Kidney epithelial cell (primary cell): ENCODE measurements around the gene ABCC8. TPM values are rescaled to one million over a fixed set of nuclear protein-coding genes. Genes with fewer than 3 reads are reported as not detected.

Source experiments
- DNase-seq: peaks from one replicate; pipeline ENCODE4 v3.0.0-alpha.2; 2010; ENCODE audit warnings: low read depth
- H3K27me3 ChIP-seq: 2 replicates; pipeline ENCODE4 v1.6.0; 2011; ENCODE audit warnings: low read length; ENCODE audit not compliant: control insufficient read depth, insufficient read depth
- H3K36me3 ChIP-seq: 2 replicates; pipeline ENCODE4 v1.5.1; 2011; ENCODE audit warnings: low read length; ENCODE audit not compliant: control insufficient read depth, insufficient read depth
- H3K4me3 ChIP-seq: 2 replicates; pipeline ENCODE4 v1.5.1; 2011; ENCODE audit warnings: low read depth, mild to moderate bottlenecking, control low read depth, low read length
- total RNA-seq: library from RNA; depleted of rRNA; stranded (reverse); fragments of >200 nt; gene quantifications from 2 replicates; pipeline ENCODE4 v1.2.3, GENCODE V29; 2015
- TF ChIP-seq, protein P1 (sequence below): IDR thresholded peaks from 2 replicates; pipeline ENCODE4 v1.5.1; 2011; ENCODE audit warnings: mild to moderate bottlenecking, moderate library complexity, low read length, control low read depth, inconsistent platforms; ENCODE audit not compliant: insufficient read depth, poor library complexity, severe bottlenecking

The ABCC8 gene
- total RNA-seq, 1 donor from 2014 or later, result not detected

DNA sequence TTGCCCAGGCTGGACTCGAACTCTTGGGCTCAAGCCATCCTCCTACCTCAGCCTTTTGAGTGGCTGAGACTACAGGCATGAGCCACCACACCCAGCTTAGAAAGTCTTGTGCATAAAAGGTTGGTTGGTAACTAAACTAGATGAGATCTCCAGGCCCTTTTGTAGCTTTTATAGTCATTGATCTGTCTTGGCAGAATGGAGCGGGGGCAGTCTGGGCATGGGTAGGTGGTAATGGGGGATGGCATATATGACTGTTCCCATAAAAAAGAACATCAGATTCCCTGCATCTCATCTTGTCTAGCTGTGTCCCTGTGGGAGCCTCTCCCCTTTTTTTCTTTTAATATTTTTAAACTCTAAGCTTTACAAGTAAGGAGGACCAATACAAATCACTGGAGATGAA is 30.2 kb downstream of the ABCC8 start:
- TF ChIP-seq, protein P1, sequence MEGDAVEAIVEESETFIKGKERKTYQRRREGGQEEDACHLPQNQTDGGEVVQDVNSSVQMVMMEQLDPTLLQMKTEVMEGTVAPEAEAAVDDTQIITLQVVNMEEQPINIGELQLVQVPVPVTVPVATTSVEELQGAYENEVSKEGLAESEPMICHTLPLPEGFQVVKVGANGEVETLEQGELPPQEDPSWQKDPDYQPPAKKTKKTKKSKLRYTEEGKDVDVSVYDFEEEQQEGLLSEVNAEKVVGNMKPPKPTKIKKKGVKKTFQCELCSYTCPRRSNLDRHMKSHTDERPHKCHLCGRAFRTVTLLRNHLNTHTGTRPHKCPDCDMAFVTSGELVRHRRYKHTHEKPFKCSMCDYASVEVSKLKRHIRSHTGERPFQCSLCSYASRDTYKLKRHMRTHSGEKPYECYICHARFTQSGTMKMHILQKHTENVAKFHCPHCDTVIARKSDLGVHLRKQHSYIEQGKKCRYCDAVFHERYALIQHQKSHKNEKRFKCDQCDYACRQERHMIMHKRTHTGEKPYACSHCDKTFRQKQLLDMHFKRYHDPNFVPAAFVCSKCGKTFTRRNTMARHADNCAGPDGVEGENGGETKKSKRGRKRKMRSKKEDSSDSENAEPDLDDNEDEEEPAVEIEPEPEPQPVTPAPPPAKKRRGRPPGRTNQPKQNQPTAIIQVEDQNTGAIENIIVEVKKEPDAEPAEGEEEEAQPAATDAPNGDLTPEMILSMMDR, result no peak
- H3K36me3 ChIP-seq, result no peaks in the 10 kb centered on the region
- peaks cover 12% of the 10 kb centered on the region for H3K27me3 ChIP-seq
- no peak for DNase-seq
- no peak overlapping the region for H3K4me3 ChIP-seq

DNA sequence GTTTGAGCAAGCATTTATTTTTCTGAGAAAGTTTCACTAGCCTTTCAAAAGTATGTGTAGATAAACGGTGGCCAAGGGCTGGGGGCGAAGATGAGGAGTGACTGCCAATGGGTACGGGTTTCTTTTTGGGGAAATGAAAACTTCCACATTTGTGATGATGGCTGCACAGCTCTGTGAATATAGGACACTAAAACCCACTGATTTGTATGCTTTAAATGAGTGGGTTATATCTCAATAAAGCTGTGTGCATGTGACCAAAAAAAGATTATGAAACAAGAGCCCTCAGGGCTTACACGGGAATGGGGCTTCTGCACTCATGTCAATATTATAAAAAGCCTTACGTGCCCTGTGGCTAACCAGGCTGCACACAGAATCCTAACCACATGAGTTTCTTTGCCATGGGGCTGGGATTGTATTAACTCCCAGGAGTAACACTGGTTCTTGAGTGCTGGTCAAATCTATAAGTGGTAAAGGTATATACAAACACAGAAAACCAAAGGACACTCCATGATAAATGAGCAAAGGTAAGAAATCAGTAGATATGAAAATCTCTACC is 31.3 kb downstream of the ABCC8 start:
- Histone ChIP-seq H3K36me3 (no peaks in the 10 kb centered on the region), H3K4me3 (no peak overlapping the region), H3K27me3 (peaks cover 17% of the 10 kb centered on the region)
- DNase-seq, result no peak
- TF ChIP-seq, protein P1, result no peak

DNA sequence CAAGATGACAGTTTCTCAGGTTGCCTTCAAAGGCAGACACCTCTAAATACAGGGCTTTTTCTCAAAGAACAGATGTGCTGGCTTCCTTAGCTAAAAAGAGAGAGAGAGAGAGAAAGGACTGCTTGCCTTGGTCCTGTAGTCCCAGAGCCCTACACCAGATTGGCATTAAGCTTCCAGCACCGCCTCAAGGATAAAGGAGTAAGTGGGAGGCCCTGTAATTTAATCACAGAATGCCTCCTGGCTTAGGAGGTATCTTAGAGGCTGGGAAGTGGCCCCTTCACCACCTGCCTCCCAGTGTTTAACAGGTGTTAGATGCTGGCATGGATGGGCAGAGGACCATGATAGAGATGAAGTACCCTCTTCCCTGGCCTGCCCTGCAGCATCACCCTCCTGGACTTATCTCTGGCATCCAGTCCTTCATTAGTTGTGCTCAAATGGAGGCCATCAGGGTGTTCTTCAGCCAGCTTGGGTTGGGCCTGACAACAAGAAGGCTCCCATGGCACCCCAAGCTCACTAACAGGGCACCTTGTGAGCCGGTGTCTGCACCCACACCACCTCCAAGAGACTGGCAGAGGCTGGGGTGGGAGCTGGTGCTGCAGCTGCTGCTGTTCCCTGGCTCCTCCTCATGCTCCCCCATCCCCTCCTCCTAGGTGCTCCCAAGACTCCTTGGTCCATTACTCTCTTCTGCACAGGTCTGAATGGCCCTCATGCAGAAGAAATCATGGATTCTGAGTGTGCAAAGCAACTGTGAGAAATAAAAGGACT is 32.5 kb downstream of the ABCC8 start:
- H3K36me3 ChIP-seq, result no peaks in the 10 kb centered on the region
- peaks cover 21% of the 10 kb centered on the region for H3K27me3 ChIP-seq
- TF ChIP-seq, protein P1, result no peak
- H3K4me3 ChIP-seq, result no peak overlapping the region
- DNase-seq, result no peak

DNA sequence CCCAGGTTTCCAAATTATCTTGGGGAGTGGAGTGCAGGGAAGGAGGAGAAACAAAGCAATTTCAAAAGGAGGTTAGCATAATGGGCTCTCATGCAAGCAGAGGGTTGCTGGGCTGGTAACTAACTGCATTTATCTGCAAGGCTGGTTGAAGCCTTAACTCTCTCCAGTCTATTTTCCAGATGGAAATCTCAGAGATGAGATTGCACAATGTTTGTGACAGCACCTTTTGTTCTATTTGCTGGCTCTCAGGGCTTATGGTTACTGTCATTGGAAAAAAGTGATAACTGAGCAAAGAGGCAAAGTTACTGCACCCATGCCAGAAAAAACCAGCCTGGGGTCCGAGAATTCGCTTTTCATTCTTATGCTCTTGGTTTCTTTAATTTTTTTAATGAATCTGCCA is 33.2 kb downstream of the ABCC8 start:
- Histone ChIP-seq H3K36me3 (no peaks in the 10 kb centered on the region), H3K4me3 (no peak overlapping the region), H3K27me3 (peaks cover 21% of the 10 kb centered on the region)
- no peak for DNase-seq
- TF ChIP-seq, protein P1, result no peak

DNA sequence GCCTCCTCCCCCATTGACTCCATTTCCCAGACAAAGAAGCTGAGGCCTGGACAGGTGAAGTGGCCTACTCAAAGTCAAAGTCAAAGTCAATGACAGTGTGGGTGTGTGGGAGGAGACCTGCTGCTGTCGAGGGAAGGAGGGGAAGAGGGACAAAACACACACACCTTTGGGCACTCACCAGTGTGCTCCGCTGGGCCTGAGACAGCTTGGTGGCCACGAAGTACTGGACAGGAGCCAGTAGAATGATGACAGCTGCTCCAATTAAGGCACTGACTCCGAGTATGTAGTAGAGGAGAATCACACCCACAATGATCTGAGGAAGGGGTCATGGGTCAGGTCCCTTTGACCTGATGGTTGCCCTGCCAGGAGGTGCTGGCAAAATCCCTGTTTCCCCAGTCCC is 33.6 kb downstream of the ABCC8 start:
- TF ChIP-seq, protein P1, result no peak
- no peak for DNase-seq
- H3K27me3 ChIP-seq, result peaks cover 21% of the 10 kb centered on the region

More for the DNA sequence above, 33.6 kb downstream of the ABCC8 start:
- Histone ChIP-seq H3K4me3 (no peak overlapping the region), H3K36me3 (no peaks in the 10 kb centered on the region)
